Measurements from ENCODE around the gene PYDC1.

GRCh38 chr16:31213342-31213741 lies 3.6 kb downstream of the PYDC1 start:
- TF ChIP-seq CTCF (IDR thresholded peaks at IDR 0.05), result no peak
- TF ChIP-seq POLR2A (IDR thresholded peaks at IDR 0.05), result no peak
- no peak for TF ChIP-seq EP300 (IDR thresholded peaks at IDR 0.05; ENCODE audit: low read depth)
- no peak for TF ChIP-seq POLR2AphosphoS5 (IDR thresholded peaks at IDR 0.05)
